PC-9 (cell line): ENCODE measurements around the gene EGFLAM. TPM values are rescaled to one million over a fixed set of nuclear protein-coding genes. Genes with fewer than 3 reads are reported as not detected.

Experiments
- BruUV-seq: library from RNA; stranded (reverse); fragments of 400-500 nt; replicated peaks from 2 replicates; lab custom pipeline; 2021; lab: Mats Ljungman, UMichigan
- CTCF ChIA-PET: fragments of 300-600 bp; sonication (Branson Sonifier 250); formaldehyde crosslinking; loops from one replicate; lab custom pipeline; 2022; ENCODE audit warnings: antibody characterized with exemption; lab: Charles Lee
- POLR2A ChIA-PET: fragments of 300-600 bp; sonication (Branson Sonifier 250); formaldehyde crosslinking; loops from one replicate; lab custom pipeline; 2022; ENCODE audit warnings: antibody characterized with exemption; ENCODE audit not compliant: unreplicated experiment; lab: Charles Lee
- DNase-seq, 2 experiments: peaks; one replicate each; pipeline versions ENCODE4 v3.0.0 to v3.0.0-alpha.2; 2015 to 2022; ENCODE audit warnings: mixed read lengths in 1 of 2
- H2AFZ ChIP-seq: fragments of 200-600 bp; sonication (generic); 2 replicates; pipeline ENCODE4 v1.8.1; 2017; ENCODE audit warnings: antibody characterized with exemption
- H3F3A ChIP-seq: fragments of 200-600 bp; sonication (generic); 2 replicates; pipeline ENCODE4 v1.8.1; 2017; ENCODE audit warnings: antibody characterized with exemption, mild to moderate bottlenecking, low read depth; ENCODE audit not compliant: insufficient read depth
- H3K27ac ChIP-seq: fragments of 200-600 bp; sonication (generic); 2 replicates; pipeline ENCODE4 v1.6.1; 2016; ENCODE audit warnings: mixed run types
- H3K27me3 ChIP-seq: fragments of 200-600 bp; sonication (generic); 2 replicates; pipeline ENCODE4 v1.6.1; 2016; ENCODE audit warnings: low read depth, mixed run types; ENCODE audit not compliant: insufficient read depth
- H3K36me3 ChIP-seq: fragments of 200-600 bp; sonication (generic); 2 replicates; pipeline ENCODE4 v1.6.1; 2016; ENCODE audit warnings: low read depth, mixed run types
- H3K4me1 ChIP-seq: fragments of 200-600 bp; sonication (generic); replicated peaks from 2 replicates; pipeline ENCODE4 v1.6.1; 2016; ENCODE audit warnings: mixed run types; ENCODE audit not compliant: insufficient read depth
- H3K4me2 ChIP-seq: fragments of 200-600 bp; sonication (generic); 2 replicates; pipeline ENCODE4 v1.6.1; 2017; ENCODE audit warnings: mixed run types
- H3K4me3 ChIP-seq: fragments of 200-600 bp; sonication (generic); 2 replicates; pipeline ENCODE4 v1.6.1; 2016; ENCODE audit warnings: mixed run types
- H3K79me2 ChIP-seq: fragments of 200-600 bp; sonication (generic); 2 replicates; pipeline ENCODE4 v1.6.1; 2017; ENCODE audit warnings: low read depth, mixed run types
- H3K9me2 ChIP-seq: fragments of 200-600 bp; sonication (generic); 2 replicates; pipeline ENCODE4 v1.8.1; 2017; ENCODE audit warnings: mild to moderate bottlenecking; ENCODE audit not compliant: insufficient read depth
- H3K9me3 ChIP-seq: fragments of 200-600 bp; sonication (generic); 2 replicates; pipeline ENCODE4 v1.8.1; 2016; ENCODE audit warnings: low read depth; ENCODE audit not compliant: insufficient read depth
- H4K20me1 ChIP-seq: fragments of 200-600 bp; sonication (generic); 2 replicates; pipeline ENCODE4 v1.8.1; 2017; ENCODE audit not compliant: insufficient read depth
- CTCF ChIP-seq: fragments of 200-600 bp; sonication (generic); conservative IDR thresholded peaks from 2 replicates; pipeline ENCODE4 v1.6.1; 2017; ENCODE audit warnings: mixed run types, antibody characterized with exemption, mild to moderate bottlenecking, moderate library complexity
- EZH2 ChIP-seq: fragments of 200-600 bp; sonication (generic); IDR thresholded peaks from 2 replicates; pipeline ENCODE4 v1.8.0; 2017; ENCODE audit warnings: antibody characterized with exemption, low read depth
- intact Hi-C: fragments of 100-400 bp; cut with micrococcal nuclease; formaldehyde crosslinking; loops from one replicate; pipeline ENCODE4 v1.10.0; 2022; ENCODE audit not compliant: unreplicated experiment
- total RNA-seq: library from RNA; stranded (reverse); gene quantifications from 2 replicates; pipeline ENCODE4 v1.2.3, GENCODE V29; 2021

The EGFLAM gene
- total RNA-seq, 1 experiment from 2014 or later: not detected

DNA sequence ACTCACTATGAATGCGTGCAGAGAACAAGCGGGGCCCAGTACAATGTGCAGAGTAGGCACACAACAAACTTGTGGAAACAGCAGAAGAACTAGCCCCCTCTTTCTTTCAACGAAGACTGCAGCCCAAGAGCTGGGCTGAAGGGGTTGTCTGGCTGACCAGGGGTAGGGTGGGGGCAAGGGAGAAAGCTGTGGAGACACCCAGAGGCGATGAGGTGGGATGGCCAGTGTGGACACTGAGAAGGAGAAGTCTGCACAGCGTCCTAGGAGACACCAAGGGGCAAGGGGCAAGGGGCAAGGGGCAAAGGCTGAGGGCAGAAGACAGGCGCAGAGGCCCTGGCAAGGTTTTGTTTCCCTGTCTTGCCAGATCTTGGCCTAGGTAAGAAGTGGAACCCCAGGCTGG lies 235.8 kb downstream of the EGFLAM start:
- Histone ChIP-seq H3K9me3 (no peaks in the 10 kb centered on the region), H3K4me2 (no peak overlapping the region), H3K79me2 (no peaks in the 10 kb centered on the region), H2AFZ (no peak overlapping the region), H4K20me1 (no peaks in the 10 kb centered on the region), H3K9me2 (no peaks in the 10 kb centered on the region), H3K27me3 (no peaks in the 10 kb centered on the region), H3K27ac (no peak overlapping the region), H3K36me3 (no peaks in the 10 kb centered on the region), H3F3A (no peaks in the 10 kb centered on the region), H3K4me3 (no peak overlapping the region), H3K4me1 (no peaks in the 10 kb centered on the region)
- TF ChIP-seq CTCF (no peak), EZH2 (no peak)
- no TSS peak for BruUV-seq
- CTCF ChIA-PET: interaction anchor here (1.0 kb wide), 1 partner anchor 52 kb away, joined by 3 read pairs; no protein-coding TSS in a partner anchor
- POLR2A ChIA-PET: no interaction called here
- intact Hi-C loops: no loop called here
- no peak for DNase-seq

DNA sequence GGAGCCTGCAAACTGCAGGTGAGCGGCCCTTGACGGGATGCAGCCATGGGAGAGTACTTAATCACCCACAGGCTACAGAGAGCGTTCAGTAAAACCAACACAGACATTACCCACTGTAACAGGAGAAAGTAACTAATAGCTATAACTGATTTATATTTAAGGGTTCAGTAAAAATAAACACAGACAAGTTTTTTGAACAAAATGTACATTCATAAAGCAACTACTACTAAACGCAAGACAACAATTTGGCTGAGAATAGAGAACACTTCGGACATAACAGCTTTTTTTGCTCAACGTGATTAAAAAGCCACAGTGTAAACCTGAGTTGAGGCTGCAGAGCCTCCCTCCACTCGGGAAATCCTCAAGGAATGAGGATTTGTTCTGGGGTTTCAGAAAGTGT lies 236.4 kb downstream of the EGFLAM start:
- ChIA-PET POLR2A (interaction anchor here (0.5 to 0.6 kb wide), 2 partner anchors 320 to 1124 kb away, joined by 3 to 5 read pairs; no protein-coding TSS in a partner anchor), CTCF (interaction anchor here (1.0 kb wide), 1 partner anchor 53 kb away, joined by 3 read pairs; no protein-coding TSS in a partner anchor)
- TF ChIP-seq CTCF (no peak), EZH2 (no peak)
- intact Hi-C loops: no loop called here
- Histone ChIP-seq H3K9me2 (no peaks in the 10 kb centered on the region), H2AFZ (no peak overlapping the region), H3K27ac (no peak overlapping the region), H3K9me3 (no peaks in the 10 kb centered on the region), H3F3A (no peaks in the 10 kb centered on the region), H3K4me1 (no peaks in the 10 kb centered on the region), H3K27me3 (no peaks in the 10 kb centered on the region), H3K4me2 (no peak overlapping the region), H3K79me2 (no peaks in the 10 kb centered on the region), H4K20me1 (no peaks in the 10 kb centered on the region), H3K36me3 (no peaks in the 10 kb centered on the region), H3K4me3 (no peak overlapping the region)
- no TSS peak for BruUV-seq
- no peak for DNase-seq

GRCh38 chr5:38497946-38498345 lies 239.6 kb downstream of the EGFLAM start:
- POLR2A ChIA-PET: interaction anchor here (0.6 kb wide), 1 partner anchor 44 kb away, joined by 5 read pairs; no protein-coding TSS in a partner anchor
- no peaks in the 10 kb centered on the region for H3K36me3 ChIP-seq
- H3K4me1 ChIP-seq: no peaks in the 10 kb centered on the region
- H3K4me3 ChIP-seq: no peak overlapping the region
- no peak overlapping the region for H2AFZ ChIP-seq
- no peak for DNase-seq
- H3K9me2 ChIP-seq: no peaks in the 10 kb centered on the region
- CTCF ChIA-PET: no interaction called here
- intact Hi-C loops: no loop called here
- H3K79me2 ChIP-seq: no peaks in the 10 kb centered on the region
- H4K20me1 ChIP-seq: no peaks in the 10 kb centered on the region
- no peaks in the 10 kb centered on the region for H3F3A ChIP-seq
- TF ChIP-seq CTCF: no peak
- no peak for TF ChIP-seq EZH2
- H3K27ac ChIP-seq: no peak overlapping the region
- H3K27me3 ChIP-seq: no peaks in the 10 kb centered on the region
- no peaks in the 10 kb centered on the region for H3K9me3 ChIP-seq
- H3K4me2 ChIP-seq: no peak overlapping the region
- BruUV-seq: no TSS peak
